ENCODE results near the gene DCAF7. TPM values are rescaled to one million over a fixed set of nuclear protein-coding genes. Genes with fewer than 3 reads are reported as not detected.

DCAF7 gene
- total RNA-seq, 2 donors from 2014 or later: 96.0 to 114 TPM

DNA sequence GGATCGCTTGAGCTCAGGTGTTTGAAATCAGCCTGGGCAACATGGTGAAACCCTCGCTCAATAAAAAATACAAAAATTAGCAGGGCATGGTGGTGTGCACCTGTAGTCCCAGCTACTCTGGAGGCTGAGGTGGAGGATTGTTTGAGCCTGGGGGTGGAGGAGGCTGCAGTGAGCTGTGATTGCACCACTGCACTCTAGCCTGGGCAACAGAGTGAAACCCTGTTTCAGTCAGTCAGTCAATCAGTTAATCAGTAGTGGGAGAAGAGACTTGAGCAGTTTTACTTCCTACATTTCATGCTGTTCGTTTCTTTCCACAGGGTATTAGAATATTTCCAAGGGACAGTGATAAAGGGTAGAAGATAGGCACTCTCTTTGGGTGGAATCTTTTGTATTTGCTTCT lies 80.8 kb downstream of the DCAF7 start:
- Histone ChIP-seq H3K9me3 (ENCODE audit: control insufficient read depth, low read length) (no peaks in the 10 kb centered on the region), H3K4me1 (ENCODE audit: control insufficient read depth, insufficient read depth, low read length) (peaks cover 12% of the 10 kb centered on the region), H3K27ac (ENCODE audit: low read depth, low read length) (no peak overlapping the region), H3K9ac (ENCODE audit: extremely low read depth, low read length, poor library complexity, severe bottlenecking) (no peak overlapping the region), H3K27me3 (ENCODE audit: control insufficient read depth, insufficient read depth, low read length, poor library complexity, severe bottlenecking) (peaks cover 3% of the 10 kb centered on the region), H3K4me3 (ENCODE audit: low read length) (no peak overlapping the region), H3K36me3 (ENCODE audit: control insufficient read depth, insufficient read depth, low read length) (peaks cover 16% of the 10 kb centered on the region)
- no peak for DNase-seq
- Mint-ChIP-seq H3K4me1 (peaks cover 46% of the 10 kb centered on the region), H3K27ac (peak overlapping the region; percentile 45), H3K27me3 (ENCODE audit: insufficient read depth) (no peaks in the 10 kb centered on the region), H3K9me3 (no peaks in the 10 kb centered on the region), H3K4me3 (no peak overlapping the region), H3K36me3 (ENCODE audit: low read depth) (no peaks in the 10 kb centered on the region)
- TF ChIP-seq, protein P1, sequence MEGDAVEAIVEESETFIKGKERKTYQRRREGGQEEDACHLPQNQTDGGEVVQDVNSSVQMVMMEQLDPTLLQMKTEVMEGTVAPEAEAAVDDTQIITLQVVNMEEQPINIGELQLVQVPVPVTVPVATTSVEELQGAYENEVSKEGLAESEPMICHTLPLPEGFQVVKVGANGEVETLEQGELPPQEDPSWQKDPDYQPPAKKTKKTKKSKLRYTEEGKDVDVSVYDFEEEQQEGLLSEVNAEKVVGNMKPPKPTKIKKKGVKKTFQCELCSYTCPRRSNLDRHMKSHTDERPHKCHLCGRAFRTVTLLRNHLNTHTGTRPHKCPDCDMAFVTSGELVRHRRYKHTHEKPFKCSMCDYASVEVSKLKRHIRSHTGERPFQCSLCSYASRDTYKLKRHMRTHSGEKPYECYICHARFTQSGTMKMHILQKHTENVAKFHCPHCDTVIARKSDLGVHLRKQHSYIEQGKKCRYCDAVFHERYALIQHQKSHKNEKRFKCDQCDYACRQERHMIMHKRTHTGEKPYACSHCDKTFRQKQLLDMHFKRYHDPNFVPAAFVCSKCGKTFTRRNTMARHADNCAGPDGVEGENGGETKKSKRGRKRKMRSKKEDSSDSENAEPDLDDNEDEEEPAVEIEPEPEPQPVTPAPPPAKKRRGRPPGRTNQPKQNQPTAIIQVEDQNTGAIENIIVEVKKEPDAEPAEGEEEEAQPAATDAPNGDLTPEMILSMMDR (conservative IDR thresholded peaks at IDR 0.05): no peak
- WGBS, 2 experiments (ENCODE audit: insufficient coverage in 1 of 2, insufficient read length in 1 of 2): 82 to 90% methylated on average over 1 to 3 of the region's 3 CpGs

DNA sequence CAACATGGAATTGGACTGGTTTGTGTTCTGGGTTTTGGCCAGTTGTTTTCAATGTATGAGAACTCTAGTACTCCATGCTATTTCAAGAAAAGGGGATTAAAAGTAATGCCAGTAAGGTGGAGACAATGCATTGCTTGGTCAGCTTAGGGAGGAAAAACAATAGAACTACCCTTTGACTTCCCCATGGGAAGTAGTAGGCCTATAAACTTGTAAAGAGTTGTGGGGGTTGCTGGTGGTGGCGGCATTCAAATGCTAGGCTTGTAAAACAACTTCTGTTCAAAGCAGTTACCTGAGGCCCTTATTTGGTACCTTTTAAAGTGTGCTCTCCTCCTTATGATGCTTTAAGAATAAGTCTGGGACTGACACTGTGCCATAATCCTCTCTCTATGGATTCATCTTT lies 81.3 kb downstream of the DCAF7 start:
- Mint-ChIP-seq H3K9me3 (no peaks in the 10 kb centered on the region), H3K4me3 (no peak overlapping the region), H3K4me1 (peaks cover 44% of the 10 kb centered on the region), H3K27me3 (ENCODE audit: insufficient read depth) (peaks cover 2% of the 10 kb centered on the region), H3K36me3 (ENCODE audit: low read depth) (peaks cover 4% of the 10 kb centered on the region), H3K27ac (peak overlapping the region; percentile 45)
- Histone ChIP-seq H3K27me3 (ENCODE audit: control insufficient read depth, insufficient read depth, low read length, poor library complexity, severe bottlenecking) (peaks cover 8% of the 10 kb centered on the region), H3K36me3 (ENCODE audit: control insufficient read depth, insufficient read depth, low read length) (peaks cover 22% of the 10 kb centered on the region), H3K27ac (ENCODE audit: low read depth, low read length) (no peak overlapping the region), H3K9ac (ENCODE audit: extremely low read depth, low read length, poor library complexity, severe bottlenecking) (no peak overlapping the region), H3K9me3 (ENCODE audit: control insufficient read depth, low read length) (no peaks in the 10 kb centered on the region), H3K4me1 (ENCODE audit: control insufficient read depth, insufficient read depth, low read length) (peaks cover 12% of the 10 kb centered on the region), H3K4me3 (ENCODE audit: low read length) (no peak overlapping the region)
- 91% methylated on average over 1 of the region's 1 CpG; no CpG with 5 or more reads in 1 of the 2 experiments for WGBS, 2 experiments (ENCODE audit: insufficient coverage in 1 of 2, insufficient read length in 1 of 2)
- TF ChIP-seq, protein P1 (conservative IDR thresholded peaks at IDR 0.05): no peak
- peak; percentile 55 for DNase-seq

GRCh38 chr17:63633742-63634141 lies 83.5 kb downstream of the DCAF7 start:
- Histone ChIP-seq H3K36me3 (ENCODE audit: control insufficient read depth, insufficient read depth, low read length) (peaks cover 25% of the 10 kb centered on the region), H3K9me3 (ENCODE audit: control insufficient read depth, low read length) (no peaks in the 10 kb centered on the region), H3K4me3 (ENCODE audit: low read length) (no peak overlapping the region), H3K27me3 (ENCODE audit: control insufficient read depth, insufficient read depth, low read length, poor library complexity, severe bottlenecking) (peaks cover 20% of the 10 kb centered on the region), H3K9ac (ENCODE audit: extremely low read depth, low read length, poor library complexity, severe bottlenecking) (no peak overlapping the region), H3K27ac (ENCODE audit: low read depth, low read length) (peak overlapping the region; percentile 41), H3K4me1 (ENCODE audit: control insufficient read depth, insufficient read depth, low read length) (peaks cover 22% of the 10 kb centered on the region)
- Mint-ChIP-seq H3K27me3 (ENCODE audit: insufficient read depth) (peaks cover 3% of the 10 kb centered on the region), H3K4me1 (peaks cover 46% of the 10 kb centered on the region), H3K9me3 (no peaks in the 10 kb centered on the region), H3K4me3 (no peak overlapping the region), H3K36me3 (ENCODE audit: low read depth) (peaks cover 7% of the 10 kb centered on the region), H3K27ac (peak overlapping the region; percentile 80)
- TF ChIP-seq, protein P1 (conservative IDR thresholded peaks at IDR 0.05): no peak
- no peak for DNase-seq
